ENCODE results near the gene MEGF6.
A peak's percentile ranks its signal among the peaks of the same experiment; 100 is the strongest.

MEGF6 gene

GRCh38 chr1:3550511-3551289, 60.6 kb downstream of the MEGF6 start:
- DNase-seq, result no peak

GRCh38 chr1:3548895-3549294, 62.4 kb downstream of the MEGF6 start:
- DNase-seq, result no peak

GRCh38 chr1:3548156-3548893, 63.0 kb downstream of the MEGF6 start:
- DNase-seq, result peak; percentile 27

GRCh38 chr1:3547055-3548005, 64.0 kb downstream of the MEGF6 start:
- no peak for DNase-seq

GRCh38 chr1:3546048-3546384, 65.3 kb downstream of the MEGF6 start:
- no peak for DNase-seq

- DNase-seq, result no peak
Observed at GRCh38 chr1:3545363-3546047, 65.8 kb downstream of the MEGF6 start.

GRCh38 chr1:3544040-3544977, 67.0 kb downstream of the MEGF6 start:
- no peak for DNase-seq

GRCh38 chr1:3543076-3544039, 68.0 kb downstream of the MEGF6 start:
- peak; percentile 71 for DNase-seq

- DNase-seq, result no peak
Observed at GRCh38 chr1:3542676-3543075, 68.6 kb downstream of the MEGF6 start.

GRCh38 chr1:3541936-3542335, 69.4 kb downstream of the MEGF6 start:
- no peak for DNase-seq

- DNase-seq, result no peak
Observed at GRCh38 chr1:3541465-3541864, 69.8 kb downstream of the MEGF6 start.

GRCh38 chr1:3540876-3541275, 70.4 kb downstream of the MEGF6 start:
- DNase-seq, result no peak

GRCh38 chr1:3539707-3540425, 71.4 kb downstream of the MEGF6 start:
- DNase-seq, result no peak

- no peak for DNase-seq
Observed at GRCh38 chr1:3537359-3537758, 73.9 kb downstream of the MEGF6 start.

- no peak for DNase-seq
Observed at GRCh38 chr1:3536420-3537195, 74.7 kb downstream of the MEGF6 start.

GRCh38 chr1:3535732-3536131, 75.6 kb downstream of the MEGF6 start:
- DNase-seq, result no peak

GRCh38 chr1:3534803-3535637, 76.3 kb downstream of the MEGF6 start:
- no peak for DNase-seq

Measured in amniotic stem cell (primary cell).